ENCODE measurements around the gene HSD17B7. TPM values are rescaled to one million over a fixed set of nuclear protein-coding genes. Genes with fewer than 3 reads are reported as not detected.
"Not testable (repeated sequence)": the region's sequence is repeated elsewhere in the genome, so short reads cannot be mapped to it uniquely, and the experiment has no call there.

Gene HSD17B7
- total RNA-seq, 1 donor from 2014 or later, result 4.2 TPM

DNA sequence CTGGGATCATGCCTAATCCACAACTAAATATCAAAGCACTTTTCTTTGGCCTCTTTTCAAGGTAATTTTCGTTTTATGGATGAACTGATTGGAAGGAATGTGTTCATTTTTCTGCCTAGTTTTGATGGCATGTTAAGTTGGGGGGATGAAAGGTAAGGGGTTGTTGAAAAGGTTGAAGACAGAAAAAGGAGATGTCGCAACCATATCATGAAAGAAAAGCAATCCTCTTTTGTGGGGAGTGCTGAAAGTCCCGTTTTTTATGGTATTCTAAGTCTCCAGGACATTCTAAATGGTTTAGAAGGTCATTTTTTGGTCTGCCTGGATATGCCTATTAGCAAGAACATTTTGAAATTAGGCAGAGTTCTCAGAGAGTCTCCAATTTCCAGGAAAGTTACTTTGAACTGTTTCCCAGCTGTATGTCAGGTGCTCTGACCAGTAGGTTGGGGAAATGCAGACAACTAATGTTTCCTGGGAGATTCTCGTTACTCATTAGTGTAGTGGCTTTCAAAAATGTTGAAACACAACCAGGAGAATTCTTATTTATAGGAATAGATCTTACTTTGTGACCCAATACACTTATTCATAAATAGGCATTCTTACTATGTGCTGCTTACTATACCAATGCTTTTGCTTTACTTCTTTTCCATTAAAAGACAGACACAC is 6.2 kb downstream of the HSD17B7 start:
- intact Hi-C loops (cut with DNase I); ATAC-seq; DNase-seq (ENCODE audit: missing footprints): not testable (repeated sequence)

GRCh38 chr1:162799995-162800830 is 9.7 kb downstream of the HSD17B7 start:
- peak; percentile 60 for DNase-seq (ENCODE audit: missing footprints)
- peak; percentile 93 for ATAC-seq
- intact Hi-C loops (cut with DNase I), result loop anchor here (1.0 kb wide), 1 partner anchor 187 kb away; no protein-coding TSS in a partner anchor

- ATAC-seq; intact Hi-C loops (cut with DNase I): not testable (repeated sequence)
These were observed 17.0 kb downstream of the HSD17B7 start for GRCh38 chr1:162807503-162807902.

GRCh38 chr1:162812357-162812756 is 21.9 kb downstream of the HSD17B7 start:
- intact Hi-C loops (cut with DNase I); DNase-seq (ENCODE audit: missing footprints); ATAC-seq: not testable (repeated sequence)

More at GRCh38 chr1:162807503-162807902, 17.0 kb downstream of the HSD17B7 start:
- not testable (repeated sequence) for DNase-seq (ENCODE audit: missing footprints)

GRCh38 chr1:162818136-162818535 is 27.6 kb downstream of the HSD17B7 start:
- ATAC-seq; DNase-seq (ENCODE audit: missing footprints); intact Hi-C loops (cut with DNase I): not testable (repeated sequence)

DNA sequence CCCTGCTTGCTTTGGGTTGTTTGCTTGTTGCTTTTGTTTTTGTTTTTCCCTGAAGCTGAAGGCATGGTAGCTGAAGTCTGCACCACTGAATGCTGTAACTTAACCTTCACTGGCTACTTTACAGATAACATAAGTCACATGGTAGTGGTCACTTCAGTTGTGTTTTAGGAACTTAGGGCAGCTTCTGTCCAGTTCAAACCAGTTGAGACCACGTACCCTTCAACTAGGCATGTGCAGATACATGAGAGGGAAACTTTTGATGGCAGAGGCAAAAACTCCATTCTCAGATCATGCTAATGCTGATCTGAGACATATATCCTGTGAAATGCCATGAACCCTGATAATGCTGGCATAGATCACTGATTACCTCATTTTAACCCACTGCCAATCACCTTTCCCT is 28.2 kb downstream of the HSD17B7 start:
- intact Hi-C loops (cut with DNase I); ATAC-seq; DNase-seq (ENCODE audit: missing footprints): not testable (repeated sequence)

GRCh38 chr1:162822391-162823200 is 32.1 kb downstream of the HSD17B7 start:
- peak; percentile 50 for DNase-seq (ENCODE audit: missing footprints)
- intact Hi-C loops (cut with DNase I), result no loop called here

DNA sequence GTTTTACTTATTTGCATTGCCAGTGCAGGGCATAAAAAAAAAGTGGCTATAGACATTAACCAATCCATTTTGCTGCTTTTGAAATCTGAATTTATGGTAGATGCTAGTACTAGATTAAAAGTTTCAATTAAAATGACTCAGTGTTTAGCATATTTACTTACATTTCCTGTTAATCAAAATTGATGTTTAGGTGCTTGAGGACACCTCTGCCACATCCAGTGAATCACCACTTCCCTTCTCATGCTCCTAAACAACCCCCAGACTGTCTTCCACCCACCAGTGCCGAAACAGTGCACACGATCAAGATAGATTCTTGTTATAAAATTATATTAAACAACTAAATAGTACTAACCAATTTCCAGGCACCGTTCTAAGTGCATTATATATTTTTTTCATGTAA is 32.7 kb downstream of the HSD17B7 start:
- intact Hi-C loops (cut with DNase I), result no loop called here
- DNase-seq (ENCODE audit: missing footprints) (no peak), ATAC-seq (no peak)

More at GRCh38 chr1:162822391-162823200, 32.1 kb downstream of the HSD17B7 start:
- ATAC-seq, result peak; percentile 48

DNA sequence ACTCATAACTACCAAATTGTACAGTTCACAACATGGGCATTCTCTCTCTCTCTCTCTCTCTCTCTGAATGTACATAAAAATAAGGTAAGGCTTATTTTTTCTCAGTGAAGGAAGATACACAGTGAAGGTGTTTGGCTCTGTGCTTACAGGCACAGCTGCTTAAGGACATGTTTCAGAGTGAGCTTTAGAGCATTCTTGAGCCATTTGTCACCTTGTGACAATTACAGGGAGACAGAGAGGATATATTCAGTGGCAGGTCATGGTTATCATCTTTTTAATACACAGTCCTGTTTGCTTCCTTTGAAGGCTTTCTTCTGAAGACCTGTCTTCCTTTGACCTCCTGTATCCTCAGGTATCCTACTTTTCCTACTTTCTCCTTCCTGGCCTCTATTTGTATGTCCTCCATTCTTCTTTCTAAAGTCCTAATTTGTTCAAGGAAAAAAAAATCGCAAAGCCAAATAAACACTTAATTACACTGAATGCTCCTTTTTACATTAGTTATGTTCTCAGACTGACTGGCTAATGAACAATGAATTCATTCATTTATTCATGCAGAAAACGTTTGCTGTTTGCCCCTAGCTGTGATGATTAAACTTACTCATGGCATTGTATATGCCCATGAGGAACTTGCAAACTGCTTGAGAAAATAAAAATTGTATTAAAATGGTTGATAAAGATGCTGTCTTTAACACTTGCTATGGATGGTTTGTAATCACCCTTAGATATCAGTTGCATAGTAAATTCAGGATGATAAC is 33.4 kb downstream of the HSD17B7 start:
- no peak for ATAC-seq
- intact Hi-C loops (cut with DNase I), result no loop called here
- no peak for DNase-seq (ENCODE audit: missing footprints)

GRCh38 chr1:162829268-162829667 is 38.8 kb downstream of the HSD17B7 start:
- DNase-seq (ENCODE audit: missing footprints) (no peak), ATAC-seq (no peak)
- intact Hi-C loops (cut with DNase I), result no loop called here

- intact Hi-C loops (cut with DNase I), result no loop called here
- DNase-seq (ENCODE audit: missing footprints), result no peak
- ATAC-seq, result no peak
These were observed 42.0 kb downstream of the HSD17B7 start for GRCh38 chr1:162832470-162832869.

DNA sequence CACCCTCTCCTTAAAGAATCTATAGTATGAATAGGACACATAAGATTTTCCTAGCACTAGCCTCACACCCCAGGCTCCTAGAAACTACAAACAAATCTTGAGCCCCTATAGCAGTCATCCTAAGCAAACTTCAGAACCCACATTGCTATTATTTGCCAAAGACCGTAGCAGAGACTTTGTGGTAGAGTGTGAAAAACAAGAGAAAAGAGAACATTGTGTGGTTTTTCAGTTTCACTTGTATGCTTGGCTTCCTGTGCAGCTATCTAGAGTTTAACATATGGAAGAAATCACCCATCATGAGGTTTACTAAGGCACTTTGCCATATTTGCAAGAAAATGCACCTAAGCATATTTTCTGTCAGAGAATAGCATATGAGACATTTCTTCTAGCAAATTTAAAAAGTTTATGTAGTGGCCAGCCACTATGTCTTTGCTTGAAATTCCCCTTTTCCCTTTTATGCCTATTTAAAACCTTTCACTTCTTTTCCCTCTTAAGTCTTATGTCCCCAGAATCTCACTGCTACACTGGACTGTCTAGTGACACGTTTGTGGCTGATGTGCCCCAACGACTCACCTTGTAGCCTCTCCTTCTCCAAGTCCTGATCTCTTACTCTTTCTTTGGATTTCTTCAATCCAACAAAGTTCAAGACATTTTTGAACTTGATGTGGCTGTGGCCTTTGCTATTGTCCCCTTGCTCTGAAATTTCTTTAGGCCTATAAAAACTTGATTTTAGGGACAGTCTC is 44.8 kb downstream of the HSD17B7 start:
- intact Hi-C loops (cut with DNase I), result no loop called here
- DNase-seq (ENCODE audit: missing footprints), result no peak
- ATAC-seq, result no peak

- DNase-seq (ENCODE audit: missing footprints), result no peak
- ATAC-seq, result no peak
- intact Hi-C loops (cut with DNase I), result no loop called here
These were observed 48.4 kb downstream of the HSD17B7 start for GRCh38 chr1:162838863-162839262.

DNA sequence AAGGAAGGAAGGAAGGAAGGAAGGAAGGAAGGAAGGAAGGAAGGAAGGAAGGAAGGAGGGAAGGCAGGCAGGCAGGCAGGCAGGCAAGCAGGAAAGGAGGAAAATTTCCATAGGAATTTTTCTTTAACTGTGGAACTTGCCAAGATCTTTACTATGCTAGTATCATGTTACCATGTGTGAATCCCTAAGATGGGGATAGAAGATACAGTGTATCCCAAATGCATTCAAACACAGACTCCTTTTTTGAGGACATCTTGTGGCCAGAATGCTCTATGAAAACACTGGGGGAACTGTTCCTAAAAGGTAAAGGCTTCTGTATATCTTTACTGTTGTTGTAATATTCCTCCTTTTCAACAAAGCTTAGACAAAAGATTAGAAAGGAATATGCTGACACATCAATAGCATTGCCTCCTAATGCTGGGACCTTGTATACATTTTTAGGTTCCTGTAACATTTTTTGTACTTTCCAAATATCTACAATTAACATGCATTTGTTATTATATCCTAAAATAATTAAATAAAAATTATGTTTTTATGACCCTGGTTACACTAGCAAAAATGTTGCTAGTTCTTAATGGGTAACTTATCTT is 49.8 kb downstream of the HSD17B7 start:
- ATAC-seq, result no peak
- intact Hi-C loops (cut with DNase I), result no loop called here
- no peak for DNase-seq (ENCODE audit: missing footprints)

DNA sequence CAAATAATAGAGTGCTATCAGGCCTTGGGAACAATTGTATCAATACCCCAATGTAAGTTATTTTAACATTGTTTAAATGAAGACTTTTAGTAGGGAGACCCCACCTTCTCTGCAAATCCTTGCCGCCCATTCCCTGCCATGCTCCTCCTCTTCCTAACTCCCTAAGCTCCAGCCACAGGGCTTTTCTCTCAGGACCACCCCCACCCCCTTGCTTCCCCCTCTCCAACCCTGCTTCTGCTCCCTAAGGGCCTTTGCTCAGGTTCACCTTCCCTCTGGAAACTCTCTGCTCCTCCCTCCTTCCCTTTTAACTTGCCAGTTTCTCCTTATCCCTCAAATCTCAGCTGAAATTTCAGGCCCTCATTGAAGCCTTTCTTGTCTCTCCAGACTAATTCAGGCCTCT is 53.7 kb downstream of the HSD17B7 start:
- intact Hi-C loops (cut with DNase I), result no loop called here
- no peak for ATAC-seq
- DNase-seq (ENCODE audit: missing footprints), result no peak

- no peak for ATAC-seq
- intact Hi-C loops (cut with DNase I), result loop anchor here (5.0 kb wide), 2 partner anchors 226 to 326 kb away; no protein-coding TSS in a partner anchor
- no peak for DNase-seq (ENCODE audit: missing footprints)
These were observed 56.0 kb downstream of the HSD17B7 start for GRCh38 chr1:162846256-162847212.

All from Right ventricle myocardium inferior (tissue), 1 donor.